Measurements from ENCODE around the gene CDC20B.

DNA sequence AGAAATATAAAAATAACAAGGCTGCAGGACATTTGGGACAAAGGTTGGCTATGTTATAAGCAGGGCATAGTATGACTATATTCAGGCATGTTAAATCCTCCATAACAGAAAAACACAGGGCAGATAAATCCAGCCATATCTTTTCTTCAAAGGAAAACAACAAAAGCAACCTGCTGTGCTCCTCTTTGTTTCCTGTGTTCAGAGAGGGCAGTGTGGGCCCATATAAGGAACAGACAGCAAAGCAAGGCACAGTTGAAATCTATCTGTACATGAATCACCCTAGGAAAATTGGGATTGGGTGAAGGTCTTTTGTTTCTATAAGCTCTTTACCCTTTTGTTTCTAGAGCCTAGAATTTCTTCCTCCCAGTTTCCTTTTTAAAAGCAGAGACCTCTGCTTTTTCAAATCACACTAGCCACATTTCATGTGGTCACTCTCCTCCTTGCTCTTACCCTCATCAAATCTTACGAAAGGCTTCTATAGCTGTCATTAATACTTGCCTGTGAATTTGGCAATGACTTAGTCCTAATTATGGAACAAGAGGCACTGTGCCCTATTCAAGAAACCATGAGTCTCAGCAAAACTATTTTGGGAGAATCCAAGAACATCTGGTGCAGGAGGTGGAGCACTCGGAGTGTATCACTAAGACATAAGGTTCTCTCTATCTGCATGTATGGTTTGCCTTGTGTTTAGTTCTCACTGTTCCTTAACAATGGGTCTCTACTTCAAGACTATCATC lies 68.8 kb downstream of the CDC20B start:
- TF ChIP-seq POLR2AphosphoS5 (IDR thresholded peaks at IDR 0.05; ENCODE audit: low read depth) = no peak
- TF ChIP-seq, protein P1, sequence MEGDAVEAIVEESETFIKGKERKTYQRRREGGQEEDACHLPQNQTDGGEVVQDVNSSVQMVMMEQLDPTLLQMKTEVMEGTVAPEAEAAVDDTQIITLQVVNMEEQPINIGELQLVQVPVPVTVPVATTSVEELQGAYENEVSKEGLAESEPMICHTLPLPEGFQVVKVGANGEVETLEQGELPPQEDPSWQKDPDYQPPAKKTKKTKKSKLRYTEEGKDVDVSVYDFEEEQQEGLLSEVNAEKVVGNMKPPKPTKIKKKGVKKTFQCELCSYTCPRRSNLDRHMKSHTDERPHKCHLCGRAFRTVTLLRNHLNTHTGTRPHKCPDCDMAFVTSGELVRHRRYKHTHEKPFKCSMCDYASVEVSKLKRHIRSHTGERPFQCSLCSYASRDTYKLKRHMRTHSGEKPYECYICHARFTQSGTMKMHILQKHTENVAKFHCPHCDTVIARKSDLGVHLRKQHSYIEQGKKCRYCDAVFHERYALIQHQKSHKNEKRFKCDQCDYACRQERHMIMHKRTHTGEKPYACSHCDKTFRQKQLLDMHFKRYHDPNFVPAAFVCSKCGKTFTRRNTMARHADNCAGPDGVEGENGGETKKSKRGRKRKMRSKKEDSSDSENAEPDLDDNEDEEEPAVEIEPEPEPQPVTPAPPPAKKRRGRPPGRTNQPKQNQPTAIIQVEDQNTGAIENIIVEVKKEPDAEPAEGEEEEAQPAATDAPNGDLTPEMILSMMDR (IDR thresholded peaks at IDR 0.05; ENCODE audit: insufficient read depth, low read length) = no peak
